ENCODE results near the gene FBXO17. TPM values are rescaled to one million over a fixed set of nuclear protein-coding genes. Genes with fewer than 3 reads are reported as not detected.

FBXO17 gene
- total RNA-seq, 2 donors from 2014 or later = 29.6 to 31.7 TPM

DNA sequence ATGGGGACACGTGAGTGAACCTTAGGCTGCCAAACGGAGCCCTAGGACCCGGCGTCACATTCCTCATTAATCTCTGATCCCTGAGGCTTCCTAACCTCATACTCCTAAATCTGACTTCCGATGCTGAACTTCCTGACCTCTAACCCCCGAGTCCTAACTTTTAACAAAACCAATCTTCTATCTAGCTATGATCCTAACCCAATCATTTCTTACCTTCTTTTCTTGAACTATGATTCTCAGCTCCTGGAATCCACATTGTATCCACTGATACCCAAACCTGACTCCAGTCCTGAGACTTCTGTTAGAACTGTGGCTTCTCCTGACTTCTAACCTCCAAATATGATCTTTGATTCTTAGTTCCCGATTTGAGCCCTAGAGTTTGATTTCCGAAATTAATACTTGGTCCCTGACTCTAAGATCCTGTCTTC lies 75.3 kb downstream of the FBXO17 start:
- peak; percentile 37 for ATAC-seq (ENCODE audit: insufficient number of reproducible peaks, low FRiP score, low read depth)
- DNase-seq (ENCODE audit: low spot score) = no peak
- Histone ChIP-seq H3K4me1 (ENCODE audit: control insufficient read depth in 1 of 2, low read depth in 2 of 2) (peaks cover 18 to 33% of the 10 kb centered on the region in 2 donors), H3K27me3 (replicated peaks; ENCODE audit: insufficient read depth) (no peaks in the 10 kb centered on the region), H3K27ac (peak overlapping the region; percentile 77 to 81), H3K36me3 (peaks cover 11% of the 10 kb centered on the region), H3K9me3 (no peaks in the 10 kb centered on the region), H3K4me3 (peak overlapping the region; percentile 75)
- TF ChIP-seq CTCF (IDR thresholded peaks at IDR 0.05) = no peak

GRCh38 chr19:38899447-38900201 lies 75.9 kb downstream of the FBXO17 start, which contains the start of the genes NFKBIB and SIRT2:
NFKBIB (plus strand) TSS chr19:38899969; CDS start chr19:38900033, 64 bp downstream.
SIRT2 (minus strand) TSS chr19:38899618; CDS start chr19:38899521, 97 bp downstream.
- DNase-seq (ENCODE audit: low spot score) = peak; percentile 100
- H3K27ac ChIP-seq = peak within 1 kb of the TSS; percentile 79 to 81
- no peaks in the 10 kb centered on the region for H3K27me3 ChIP-seq (replicated peaks; ENCODE audit: insufficient read depth)
- H3K4me3 ChIP-seq = peak within 1 kb of the TSS; percentile 75
- no peak for TF ChIP-seq CTCF (IDR thresholded peaks at IDR 0.05)
- H3K4me1 ChIP-seq (ENCODE audit: control insufficient read depth in 1 of 2, low read depth in 2 of 2) = peaks cover 18 to 33% of the 10 kb centered on the region in 2 donors
- H3K36me3 ChIP-seq = peaks cover 5% of the 10 kb centered on the region
- no peaks in the 10 kb centered on the region for H3K9me3 ChIP-seq
- ATAC-seq (ENCODE audit: insufficient number of reproducible peaks, low FRiP score, low read depth) = peak; percentile 98

- no peak for ATAC-seq (ENCODE audit: insufficient number of reproducible peaks, low FRiP score, low read depth)
- Histone ChIP-seq H3K9me3 (no peaks in the 10 kb centered on the region), H3K4me1 (ENCODE audit: control insufficient read depth in 1 of 2, low read depth in 2 of 2) (peaks cover 18 to 33% of the 10 kb centered on the region in 2 donors), H3K27me3 (replicated peaks; ENCODE audit: insufficient read depth) (no peaks in the 10 kb centered on the region), H3K27ac (peak overlapping the region; percentile 44 to 79), H3K36me3 (no peaks in the 10 kb centered on the region), H3K4me3 (peak overlapping the region; percentile 75)
- DNase-seq (ENCODE audit: low spot score) = no peak
- TF ChIP-seq CTCF (IDR thresholded peaks at IDR 0.05) = no peak
These were observed 76.6 kb downstream of the FBXO17 start for GRCh38 chr19:38898788-38899446.

- TF ChIP-seq CTCF (IDR thresholded peaks at IDR 0.05) = no peak
- DNase-seq (ENCODE audit: low spot score) (no peak), ATAC-seq (ENCODE audit: insufficient number of reproducible peaks, low FRiP score, low read depth) (no peak)
- Histone ChIP-seq H3K4me1 (ENCODE audit: control insufficient read depth in 1 of 2, low read depth in 2 of 2) (peaks cover 8 to 16% of the 10 kb centered on the region in 2 donors), H3K36me3 (peaks cover 4% of the 10 kb centered on the region), H3K4me3 (no peak overlapping the region), H3K27me3 (replicated peaks; ENCODE audit: insufficient read depth) (no peaks in the 10 kb centered on the region), H3K9me3 (no peaks in the 10 kb centered on the region), H3K27ac (no peak overlapping the region)
These were observed 80.6 kb downstream of the FBXO17 start for GRCh38 chr19:38894968-38895367.

DNA sequence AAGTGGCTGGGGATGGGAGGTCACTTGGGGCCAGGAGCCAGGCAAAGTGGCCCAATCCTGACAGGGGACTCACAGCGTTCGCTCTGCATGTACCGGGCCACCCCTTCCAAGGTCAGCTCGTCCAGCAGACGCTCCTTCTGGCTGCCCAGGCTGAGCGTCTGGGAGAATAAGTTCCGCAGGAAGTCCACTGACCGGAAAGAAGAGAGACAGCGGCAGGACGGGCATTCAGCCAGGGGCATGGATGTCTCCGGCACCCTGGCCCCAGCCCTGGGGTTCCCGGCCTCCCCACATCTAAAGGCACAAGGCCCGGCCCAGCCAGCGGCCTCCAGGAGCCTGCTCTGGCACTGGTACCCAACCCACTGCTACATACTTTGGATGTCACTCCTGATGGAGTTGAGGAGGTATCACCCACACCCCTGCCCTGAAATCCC lies 82.2 kb downstream of the FBXO17 start:
- Histone ChIP-seq H3K36me3 (peaks cover 20% of the 10 kb centered on the region), H3K27me3 (replicated peaks; ENCODE audit: insufficient read depth) (no peaks in the 10 kb centered on the region), H3K4me3 (no peak overlapping the region), H3K27ac (no peak overlapping the region), H3K4me1 (ENCODE audit: control insufficient read depth in 1 of 2, low read depth in 2 of 2) (peaks cover 6 to 11% of the 10 kb centered on the region in 2 donors), H3K9me3 (no peaks in the 10 kb centered on the region)
- TF ChIP-seq CTCF (IDR thresholded peaks at IDR 0.05) = no peak
- ATAC-seq (ENCODE audit: insufficient number of reproducible peaks, low FRiP score, low read depth) = no peak
- DNase-seq (ENCODE audit: low spot score) = no peak

Data from thoracic aorta (tissue), 2 donors.